T-helper 1 cell treated with Interleukin-12 subunit alpha and Interleukin-12 subunit beta and Interleukin-4 antibody, amounts not matched to agents 30 ng/mL and 1 ng/mL, for 36 hours (primary cell): ENCODE data around the gene IGSF22. TPM values are rescaled to one million over a fixed set of nuclear protein-coding genes. Genes with fewer than 3 reads are reported as not detected.

ENCODE experiments used
- intact Hi-C: fragments of 100-400 bp; cut with micrococcal nuclease; formaldehyde crosslinking; loops from one replicate; pipeline ENCODE4 v1.15.1; 2024
- total RNA-seq: library from RNA; stranded (reverse); gene quantifications from 2 replicates; pipeline ENCODE4 v1.2.3, GENCODE V29; 2022

Gene IGSF22
- total RNA-seq, 1 donor from 2014 or later = 1.0 TPM

GRCh38 chr11:18745251-18745650, 19.3 kb upstream of the IGSF22 start:
- intact Hi-C loops = no loop called here

GRCh38 chr11:18743900-18744514, 18.0 kb upstream of the IGSF22 start:
- intact Hi-C loops = no loop called here

GRCh38 chr11:18743365-18743764, 17.4 kb upstream of the IGSF22 start:
- intact Hi-C loops = no loop called here

GRCh38 chr11:18741783-18742182, 15.8 kb upstream of the IGSF22 start:
- intact Hi-C loops = no loop called here

GRCh38 chr11:18739685-18740084, 13.7 kb upstream of the IGSF22 start:
- intact Hi-C loops = no loop called here

- intact Hi-C loops = no loop called here
These were observed 11.7 kb upstream of the IGSF22 start for GRCh38 chr11:18737642-18738041.

- intact Hi-C loops = no loop called here
These were observed 10.7 kb upstream of the IGSF22 start for GRCh38 chr11:18736590-18737148.

- intact Hi-C loops = no loop called here
These were observed 7.2 kb upstream of the IGSF22 start for GRCh38 chr11:18733202-18733601.

- intact Hi-C loops = loop anchor here (1.0 kb wide), 4 partner anchors 32 to 617 kb away; no protein-coding TSS in a partner anchor
These were observed 6.2 kb upstream of the IGSF22 start for GRCh38 chr11:18731949-18732821.

- intact Hi-C loops = no loop called here
These were observed 5.5 kb upstream of the IGSF22 start for GRCh38 chr11:18731441-18731840.

GRCh38 chr11:18730020-18730419, 4.0 kb upstream of the IGSF22 start:
- intact Hi-C loops = no loop called here

- intact Hi-C loops = loop anchor here (10.0 kb wide), 1 partner anchor 405 kb away; the partner anchor contains the start of genes GTF2H1 and HPS5
These were observed 3.4 kb upstream of the IGSF22 start for GRCh38 chr11:18729426-18729825.

GRCh38 chr11:18728658-18729057, 2.7 kb upstream of the IGSF22 start:
- intact Hi-C loops = loop anchor here (10.0 kb wide), 1 partner anchor 404 kb away; the partner anchor contains the start of genes GTF2H1 and HPS5

GRCh38 chr11:18727479-18728236, 1.7 kb upstream of the IGSF22 start:
- intact Hi-C loops = loop anchor here (1.0 to 10.0 kb wide), 3 partner anchors 93 to 403 kb away; partner anchors contain the start of genes GTF2H1, HPS5 and SPTY2D1

- intact Hi-C loops = loop anchor here (2.0 to 10.0 kb wide), 4 partner anchors 51 to 712 kb away; partner anchors contain the start of genes GTF2H1, HPS5 and SERGEF
These were observed 2.0 kb downstream of the IGSF22 start for GRCh38 chr11:18723991-18724390.

- intact Hi-C loops = loop anchor here (1.0 to 10.0 kb wide), 6 partner anchors 49 to 710 kb away; partner anchors contain the start of genes GTF2H1, HPS5, SERGEF and SPTY2D1
These were observed 3.7 kb downstream of the IGSF22 start for GRCh38 chr11:18722293-18722637.

- intact Hi-C loops = loop anchor here (1.0 to 10.0 kb wide), 12 partner anchors 15 to 709 kb away; partner anchors contain the start of genes GTF2H1, HPS5, LDHA and SAAL1
These were observed 4.3 kb downstream of the IGSF22 start for GRCh38 chr11:18721561-18722292.

GRCh38 chr11:18720808-18721560, 5.0 kb downstream of the IGSF22 start:
- intact Hi-C loops = loop anchor here (1.0 to 10.0 kb wide), 9 partner anchors 15 to 709 kb away; partner anchors contain the start of genes GTF2H1, HPS5, LDHA and SAAL1

- intact Hi-C loops = loop anchor here (2.0 to 10.0 kb wide), 5 partner anchors 131 to 708 kb away; partner anchors contain the start of genes GTF2H1, HPS5, LDHA and SERGEF
These were observed 5.7 kb downstream of the IGSF22 start for GRCh38 chr11:18720091-18720807.
